HCEC 1CT (cell line): ENCODE results near the gene ALDH18A1.
A peak's percentile ranks its signal among the peaks of the same experiment; 100 is the strongest.
"Not testable (repeated sequence)": the region's sequence is repeated elsewhere in the genome, so short reads cannot be mapped to it uniquely, and the experiment has no call there.

Experiments used
- DNase-seq: peaks from one replicate; pipeline ENCODE4 v3.0.0-alpha.2; 2017

ALDH18A1 gene

DNA sequence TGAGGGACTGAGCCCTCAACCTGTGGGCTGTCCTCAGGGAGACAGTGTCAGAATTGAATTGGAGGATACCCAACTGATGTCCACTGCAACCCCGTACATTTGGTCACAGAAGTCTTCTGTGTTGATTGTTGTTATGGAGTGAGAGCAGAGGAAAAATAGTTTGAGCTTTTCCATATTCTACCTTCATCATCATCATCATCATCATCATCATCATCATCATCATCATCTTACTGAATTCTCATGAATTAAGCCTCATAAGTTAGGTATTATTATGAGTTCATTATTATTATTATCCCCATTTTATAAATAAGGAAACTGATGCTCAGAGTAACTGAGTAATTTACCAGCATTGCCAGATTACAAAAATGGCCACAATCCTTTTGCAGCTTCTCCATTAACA lies 8.4 kb downstream of the ALDH18A1 start:
- no peak for DNase-seq

DNA sequence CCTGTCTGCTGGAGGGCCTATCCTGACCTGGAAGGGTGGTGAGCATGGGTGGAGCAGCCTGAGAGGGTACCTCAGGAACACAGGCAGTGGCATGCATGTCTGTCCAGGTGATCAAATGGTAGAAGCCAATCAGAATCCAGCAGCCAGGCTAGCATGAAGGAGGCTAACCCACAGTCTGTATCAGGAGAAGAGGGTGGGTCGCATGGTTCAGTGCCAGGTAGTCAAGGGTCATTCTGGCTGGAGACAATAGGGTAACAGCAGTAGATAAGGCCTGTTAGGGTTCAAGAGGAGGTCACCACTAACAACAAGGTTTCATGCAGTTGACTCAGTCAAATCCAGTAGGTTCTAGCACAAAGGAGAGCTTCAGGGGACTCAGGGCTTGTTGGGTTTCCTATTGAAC lies 10.4 kb downstream of the ALDH18A1 start:
- DNase-seq: no peak

DNA sequence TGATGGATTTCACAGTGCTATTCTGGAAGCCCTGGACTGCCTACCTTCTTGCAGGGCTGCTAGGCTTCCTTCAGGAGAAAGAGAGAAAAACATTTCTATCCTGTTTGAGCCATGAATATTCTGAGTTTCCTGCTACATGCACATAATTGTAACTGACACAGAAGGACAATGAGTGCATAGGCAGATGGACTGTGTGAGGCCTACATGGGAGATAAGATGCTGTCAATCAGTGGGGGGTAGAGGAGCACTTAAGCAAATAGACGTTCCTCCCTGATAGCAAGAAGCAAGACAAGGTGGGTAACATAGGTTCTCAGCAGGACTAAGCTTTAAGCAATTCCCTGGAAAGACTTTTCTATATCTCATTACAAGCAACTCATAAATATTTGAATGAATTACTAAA lies 11.6 kb downstream of the ALDH18A1 start:
- DNase-seq: no peak

DNA sequence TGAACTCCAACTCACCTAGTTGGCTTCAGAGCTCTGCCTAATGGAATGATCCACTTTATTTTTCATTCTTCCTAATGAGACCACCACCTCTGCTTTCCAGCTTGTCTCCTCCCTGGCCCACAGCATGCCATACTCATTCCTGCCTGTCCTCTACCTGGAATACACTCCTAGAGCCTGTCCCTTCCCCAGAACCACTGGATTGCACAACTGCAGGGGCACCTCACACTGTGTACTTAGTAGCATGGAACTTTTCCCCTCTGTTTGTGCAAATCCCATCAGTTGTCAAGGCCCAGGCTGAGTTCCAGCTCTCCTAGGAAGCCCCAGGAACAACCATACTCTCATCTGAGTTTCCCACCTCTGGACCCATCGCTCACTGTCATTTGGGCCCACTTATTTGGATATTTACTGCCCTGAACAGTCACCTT lies 15.6 kb downstream of the ALDH18A1 start:
- DNase-seq: no peak

DNA sequence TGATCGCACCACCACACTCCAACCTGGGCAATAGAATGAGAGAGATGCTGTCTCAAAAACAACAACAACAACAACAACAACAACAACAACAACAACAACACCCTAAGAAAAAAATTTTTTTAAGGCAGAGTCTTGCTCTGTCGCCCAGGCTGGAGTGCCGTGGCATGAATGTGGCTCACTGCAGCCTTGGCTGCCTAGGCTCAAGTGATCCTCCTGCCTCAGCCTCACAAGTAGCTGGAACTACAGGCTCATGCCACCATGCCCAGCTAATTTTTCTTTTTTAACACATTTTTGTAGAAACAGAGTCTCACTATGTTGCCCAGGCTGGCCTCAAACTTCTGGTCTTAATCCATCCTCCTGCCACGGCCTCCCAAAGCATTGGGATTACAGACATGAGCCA lies 18.6 kb downstream of the ALDH18A1 start:
- DNase-seq: no peak

DNA sequence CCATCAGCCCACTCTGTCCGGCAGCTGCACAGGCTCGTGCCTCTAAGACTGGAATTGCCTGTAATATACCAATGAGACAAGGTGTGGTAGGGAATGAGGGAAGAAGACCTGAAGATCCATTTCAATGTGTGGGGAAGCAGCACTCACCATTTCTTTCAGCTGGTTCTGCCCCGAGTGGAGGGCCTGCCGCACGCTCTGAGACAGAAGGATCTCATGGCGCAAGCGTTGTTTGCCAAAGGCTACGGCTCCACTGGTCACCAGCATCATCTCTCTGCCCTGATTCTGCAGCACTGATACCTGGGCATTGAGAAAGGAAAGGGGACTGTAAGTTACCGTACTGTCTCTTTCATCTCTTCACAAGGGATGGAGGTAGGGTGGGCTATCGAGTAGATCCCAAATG lies 19.4 kb downstream of the ALDH18A1 start:
- no peak for DNase-seq

DNA sequence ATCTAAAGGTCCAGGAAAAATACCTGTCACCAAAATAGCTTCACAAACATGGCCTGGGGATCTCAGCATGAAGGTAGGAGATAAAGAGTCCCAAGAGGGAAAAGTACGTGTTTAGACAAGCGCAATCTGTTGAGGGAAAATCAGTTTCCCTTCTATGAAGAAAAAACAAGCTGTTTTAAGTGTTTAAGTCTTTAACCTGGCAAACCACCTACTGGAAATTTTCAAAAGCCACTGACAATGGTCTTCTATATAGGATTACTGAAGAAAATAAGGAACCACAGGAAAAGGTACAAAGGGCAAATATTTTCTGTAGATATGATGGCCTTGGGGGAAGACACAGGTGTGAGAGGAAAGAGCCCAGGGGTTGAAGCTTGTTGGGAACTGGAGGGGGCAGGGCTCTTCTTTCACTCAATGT lies 21.2 kb downstream of the ALDH18A1 start:
- DNase-seq: no peak

DNA sequence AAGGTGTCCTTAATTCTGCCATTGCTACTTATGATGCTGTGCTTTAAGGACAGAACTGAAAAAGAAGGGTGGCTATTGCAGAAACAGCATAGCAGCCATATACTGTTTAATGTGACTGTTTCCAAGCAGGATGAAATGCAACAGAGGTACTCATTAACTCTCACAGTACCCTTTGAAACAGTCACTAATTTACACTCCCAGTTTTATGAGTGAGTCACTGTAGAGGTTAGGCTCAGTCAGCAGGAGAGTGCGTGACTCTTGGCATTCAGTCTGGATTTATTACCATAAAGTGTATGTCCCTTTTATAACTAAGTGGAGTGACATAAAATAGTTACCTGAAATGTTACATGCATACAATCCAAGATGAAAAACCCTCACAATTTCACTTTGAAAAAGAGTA lies 27.7 kb downstream of the ALDH18A1 start:
- DNase-seq: peak; percentile 5

DNA sequence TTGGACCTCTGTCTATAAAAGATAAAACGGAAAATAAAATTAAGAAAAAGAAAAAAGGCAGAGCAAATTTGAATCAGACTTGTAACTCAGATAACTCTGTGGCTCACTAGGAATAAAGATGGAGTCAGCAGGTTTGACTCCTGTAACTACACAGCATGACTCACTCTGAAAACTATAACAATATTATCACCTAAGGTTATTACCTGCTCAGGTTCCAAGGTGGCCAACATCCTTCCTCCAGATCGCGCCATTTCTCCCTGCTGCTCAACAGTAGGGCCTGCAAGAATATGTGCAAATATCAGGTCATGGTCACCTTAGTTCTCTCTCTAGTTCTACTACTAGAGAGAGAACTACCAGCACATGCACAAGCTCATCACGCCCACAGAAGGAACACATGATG lies 30.0 kb downstream of the ALDH18A1 start:
- no peak for DNase-seq

DNA sequence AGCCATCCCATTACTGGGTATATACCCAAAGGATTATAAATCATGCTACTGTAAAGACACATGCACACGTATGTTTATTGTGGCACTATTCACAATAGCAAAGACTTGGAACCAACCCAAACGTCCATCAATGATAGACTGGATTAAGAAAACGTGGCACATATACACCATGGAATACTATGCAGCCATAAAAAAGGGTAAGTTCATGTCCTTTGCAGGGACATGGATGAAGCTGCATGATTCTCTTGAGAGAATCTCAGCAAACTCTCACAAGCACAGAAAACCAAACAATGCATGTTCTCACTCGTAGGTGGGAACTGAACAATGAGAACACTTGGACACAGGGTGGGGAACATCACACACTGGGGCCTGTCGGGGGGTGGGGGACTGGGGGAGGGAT lies 36.1 kb downstream of the ALDH18A1 start:
- DNase-seq: not testable (repeated sequence)

DNA sequence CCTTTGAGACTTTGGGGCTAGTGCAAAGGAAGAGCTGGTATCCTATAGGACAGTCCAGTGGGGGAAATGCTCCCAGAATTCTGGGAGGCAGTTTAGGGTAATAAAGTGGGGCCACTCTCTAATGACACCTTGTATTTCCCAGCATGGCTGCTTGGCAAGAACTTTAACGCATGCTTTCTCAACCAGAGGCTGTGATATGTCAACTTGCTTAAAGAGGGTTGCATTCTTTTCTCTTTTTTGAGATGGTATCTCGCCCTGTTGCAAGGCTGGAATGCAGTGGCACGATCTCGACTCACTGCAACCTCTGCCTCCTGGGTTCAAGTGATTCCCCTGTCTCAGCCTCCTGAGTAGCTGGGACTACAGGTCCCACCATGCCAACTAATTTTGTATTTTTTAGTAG lies 38.4 kb downstream of the ALDH18A1 start:
- no peak for DNase-seq

DNA sequence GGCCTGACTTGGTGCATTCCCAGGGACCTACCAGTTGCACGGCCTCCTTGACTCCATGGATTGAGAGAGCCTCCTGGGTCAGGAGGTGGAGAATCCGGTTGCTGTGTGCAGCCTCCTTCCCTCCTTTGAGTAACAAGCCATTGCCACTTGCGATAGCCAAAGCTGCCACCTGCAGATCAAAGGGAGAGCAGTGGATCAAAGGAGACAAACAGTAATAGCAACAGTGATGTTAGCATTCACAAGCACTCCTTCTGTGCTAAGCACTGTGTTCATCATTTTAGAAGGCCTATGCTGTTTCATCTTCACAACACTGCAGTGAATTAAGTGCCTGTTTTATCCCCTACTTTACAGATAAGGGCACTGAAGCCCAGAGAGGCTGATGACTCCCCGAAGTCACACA lies 40.1 kb downstream of the ALDH18A1 start:
- DNase-seq: no peak

DNA sequence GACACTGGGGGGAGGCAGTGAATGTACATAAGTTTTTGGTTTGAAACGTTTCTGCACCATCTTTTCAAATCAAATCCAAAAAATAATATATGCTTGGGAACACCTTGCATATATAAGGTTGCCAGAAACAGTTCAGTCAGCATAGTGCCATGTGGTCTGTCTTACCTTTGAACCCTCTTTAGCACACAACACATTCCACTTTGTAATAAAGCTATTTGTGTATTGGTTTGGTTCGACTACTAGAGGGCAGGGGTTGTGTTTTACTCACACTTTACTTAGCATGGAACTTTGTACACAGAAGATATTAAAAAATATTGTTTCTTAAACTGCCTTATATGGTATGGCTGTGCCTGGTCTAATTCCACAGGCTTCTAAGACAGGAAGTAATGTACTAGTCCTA lies 43.2 kb downstream of the ALDH18A1 start:
- DNase-seq: no peak

DNA sequence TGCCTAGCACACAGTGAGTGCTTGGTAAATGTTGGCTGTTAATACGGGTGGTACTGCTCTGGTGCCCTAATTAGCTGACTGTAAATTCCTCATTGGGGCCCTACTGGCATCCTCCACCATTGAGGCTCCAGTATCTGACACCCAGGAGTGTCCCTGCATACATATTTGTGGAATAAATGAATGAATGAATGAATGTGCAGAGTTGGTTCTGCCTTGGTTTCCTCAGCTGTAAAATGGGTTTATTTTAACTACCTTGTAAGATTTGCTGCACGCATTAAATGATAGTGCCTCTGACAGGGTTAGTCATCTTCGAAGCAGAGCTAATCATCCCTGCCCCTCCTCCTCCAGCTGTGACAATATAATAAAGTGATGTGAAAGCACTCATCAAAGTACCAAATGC lies 45.8 kb downstream of the ALDH18A1 start:
- no peak for DNase-seq

DNA sequence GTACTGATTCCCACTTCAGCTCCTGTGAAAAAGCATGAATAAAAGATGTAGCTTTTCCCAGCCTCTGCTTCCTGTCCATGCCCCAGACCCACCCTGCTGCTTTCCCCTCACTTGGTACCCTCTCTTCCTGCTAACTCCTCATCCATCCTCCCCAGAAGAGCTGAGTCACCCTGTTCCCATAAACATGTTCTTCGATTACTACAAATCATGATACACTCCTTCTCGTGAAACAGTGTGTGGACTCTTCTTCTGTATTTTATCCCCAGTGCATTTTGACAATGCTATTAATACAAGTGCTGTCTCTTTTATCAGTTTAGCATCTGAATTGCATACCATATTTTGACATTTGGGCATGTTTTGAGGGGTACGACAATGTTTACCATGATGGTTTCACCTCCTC lies 49.6 kb downstream of the ALDH18A1 start:
- DNase-seq: no peak

DNA sequence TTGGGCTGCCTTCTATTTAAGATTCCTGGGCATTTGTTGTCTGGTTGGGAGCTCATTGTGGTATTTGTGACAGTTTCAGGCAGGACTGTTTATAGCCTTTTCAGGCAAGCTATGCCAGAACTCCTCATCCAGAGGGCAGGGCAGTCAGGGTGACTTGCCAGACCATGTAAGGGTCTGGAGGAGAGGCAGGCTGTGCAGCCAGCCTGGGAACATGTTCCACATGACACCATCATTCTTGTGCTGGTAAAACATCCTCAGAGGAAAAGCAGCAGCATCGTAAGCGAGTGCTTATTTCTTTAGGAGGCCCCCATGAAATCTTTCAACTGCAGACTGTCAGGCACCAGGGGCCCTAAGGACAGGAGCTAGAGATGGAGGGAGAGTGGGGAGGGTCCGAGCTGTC lies 51.3 kb downstream of the ALDH18A1 start:
- no peak for DNase-seq

DNA sequence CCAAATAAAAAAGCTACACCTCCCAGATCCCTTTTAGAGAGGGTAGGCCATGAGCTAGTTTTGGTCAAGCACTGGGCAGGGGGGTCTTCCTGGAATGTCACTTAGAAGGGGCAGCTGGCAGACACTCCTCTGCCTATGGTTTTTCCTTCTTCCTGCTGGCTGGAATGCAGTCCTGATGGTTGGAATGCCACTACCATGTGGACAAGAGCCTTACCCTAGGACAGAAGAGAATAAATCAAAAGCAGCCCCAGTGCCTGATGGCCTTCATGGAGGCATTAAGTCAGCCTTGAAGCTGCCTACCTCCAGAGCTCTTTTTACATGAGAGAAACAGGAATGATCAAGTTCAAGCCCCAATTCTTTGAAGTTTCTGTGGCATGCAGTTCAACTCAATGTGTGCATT lies 51.9 kb downstream of the ALDH18A1 start:
- DNase-seq: no peak

DNA sequence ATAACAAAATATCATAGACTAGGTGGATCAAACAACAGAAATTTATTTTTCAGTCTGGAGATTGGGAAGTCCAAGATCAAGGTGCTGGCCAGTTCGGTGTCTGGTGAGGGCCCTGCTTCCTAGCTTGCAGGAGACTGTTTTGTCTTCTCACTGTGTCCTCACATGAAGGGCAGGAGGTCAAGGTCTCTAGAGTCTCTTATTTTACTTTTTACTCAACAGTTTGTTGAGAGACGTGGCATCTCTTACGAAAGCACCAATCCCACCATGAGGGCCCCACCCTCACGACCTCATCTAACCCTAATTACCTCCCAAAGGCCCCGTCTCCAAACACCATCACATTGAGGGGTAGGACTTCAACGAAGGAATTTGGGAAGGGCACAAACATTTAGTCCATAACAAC lies 54.1 kb downstream of the ALDH18A1 start:
- no peak for DNase-seq

DNA sequence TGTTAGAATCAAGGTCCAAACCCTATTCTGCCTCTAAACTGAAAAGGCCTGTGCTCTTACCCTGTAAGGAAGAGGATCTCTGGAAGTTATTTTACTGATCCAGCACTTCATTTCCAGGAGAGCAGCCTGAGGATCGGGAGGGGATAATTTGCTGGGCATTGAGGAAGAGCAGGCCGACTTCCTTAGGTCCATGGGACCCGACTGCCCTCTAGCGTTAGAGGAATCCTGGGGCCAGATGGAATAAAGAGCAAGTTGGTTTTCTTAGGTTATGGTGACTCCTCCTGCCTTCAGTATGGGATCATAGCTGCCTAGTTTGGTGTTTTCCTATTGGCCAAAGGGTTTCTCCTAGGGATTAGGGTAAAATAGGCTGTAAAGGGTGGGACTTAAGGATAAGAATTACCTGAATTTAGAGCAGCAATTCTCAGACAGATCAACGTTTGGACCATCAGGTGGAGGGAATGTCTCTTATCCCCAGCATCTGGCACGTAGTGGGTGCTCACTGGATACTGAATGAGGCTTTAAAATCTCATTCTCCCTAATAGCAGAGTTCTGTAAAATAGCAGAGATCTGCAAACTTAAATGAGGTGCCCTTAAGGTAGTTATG lies 55.3 kb downstream of the ALDH18A1 start:
- DNase-seq: peak; percentile 75

DNA sequence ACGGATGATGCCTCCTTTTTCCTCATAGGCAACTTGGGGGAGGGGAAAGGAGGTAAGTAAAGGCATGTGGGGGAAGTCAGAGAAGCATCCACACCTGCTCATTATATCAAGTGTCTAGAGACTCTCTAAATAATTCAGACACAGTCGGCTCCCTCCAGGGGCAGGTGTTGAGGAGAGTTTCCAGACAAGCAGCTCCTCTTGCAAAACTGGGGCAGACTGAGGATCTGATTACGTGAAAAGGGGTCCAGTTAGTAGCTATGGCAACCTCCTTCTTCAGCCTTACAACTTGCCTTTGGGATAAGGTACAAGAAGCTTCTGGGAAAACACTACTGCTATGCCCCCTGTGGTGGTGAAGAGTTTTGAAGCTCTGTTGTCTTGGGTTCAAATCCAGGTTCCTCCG lies 56.4 kb downstream of the ALDH18A1 start:
- no peak for DNase-seq

DNA sequence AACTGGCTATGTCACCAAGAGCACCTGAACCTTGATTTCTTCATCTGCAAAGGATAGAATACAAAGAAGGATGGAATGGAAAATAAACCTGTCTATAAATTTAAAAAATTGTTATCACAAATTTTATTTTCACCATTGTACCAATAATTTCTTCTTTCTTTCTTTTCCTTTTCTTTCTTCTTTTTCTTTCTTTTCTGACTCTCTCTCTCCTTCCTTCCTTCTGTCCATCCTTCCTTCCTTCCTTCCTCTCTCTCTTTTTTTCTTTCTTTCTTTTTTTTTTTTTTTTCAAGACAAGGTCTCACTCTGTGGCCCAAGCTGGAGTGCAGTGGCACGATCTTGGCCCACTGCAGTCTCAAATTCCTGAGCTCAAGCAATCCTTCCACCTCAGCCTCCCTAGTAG lies 58.7 kb downstream of the ALDH18A1 start:
- DNase-seq: no peak

DNA sequence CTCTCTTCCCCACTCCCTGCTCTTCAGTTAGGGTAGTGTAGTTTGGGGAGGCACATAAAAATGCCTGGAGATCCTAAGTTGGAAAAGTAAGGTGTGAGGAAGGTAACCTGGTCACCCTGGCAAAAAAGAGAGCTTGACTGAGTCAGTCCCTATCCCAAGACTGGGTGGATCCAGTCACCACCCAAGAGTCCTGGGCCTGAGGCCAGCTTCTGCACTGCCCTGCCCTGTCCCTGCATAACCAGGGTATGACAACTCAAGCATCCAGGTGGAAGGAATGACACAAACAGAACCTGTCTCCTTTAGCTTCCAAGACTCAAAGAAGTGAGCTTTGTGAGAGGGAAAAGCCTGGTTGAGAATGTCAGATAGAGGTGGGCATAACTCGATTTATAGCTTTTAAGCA lies 68.5 kb downstream of the ALDH18A1 start:
- DNase-seq: no peak

DNA sequence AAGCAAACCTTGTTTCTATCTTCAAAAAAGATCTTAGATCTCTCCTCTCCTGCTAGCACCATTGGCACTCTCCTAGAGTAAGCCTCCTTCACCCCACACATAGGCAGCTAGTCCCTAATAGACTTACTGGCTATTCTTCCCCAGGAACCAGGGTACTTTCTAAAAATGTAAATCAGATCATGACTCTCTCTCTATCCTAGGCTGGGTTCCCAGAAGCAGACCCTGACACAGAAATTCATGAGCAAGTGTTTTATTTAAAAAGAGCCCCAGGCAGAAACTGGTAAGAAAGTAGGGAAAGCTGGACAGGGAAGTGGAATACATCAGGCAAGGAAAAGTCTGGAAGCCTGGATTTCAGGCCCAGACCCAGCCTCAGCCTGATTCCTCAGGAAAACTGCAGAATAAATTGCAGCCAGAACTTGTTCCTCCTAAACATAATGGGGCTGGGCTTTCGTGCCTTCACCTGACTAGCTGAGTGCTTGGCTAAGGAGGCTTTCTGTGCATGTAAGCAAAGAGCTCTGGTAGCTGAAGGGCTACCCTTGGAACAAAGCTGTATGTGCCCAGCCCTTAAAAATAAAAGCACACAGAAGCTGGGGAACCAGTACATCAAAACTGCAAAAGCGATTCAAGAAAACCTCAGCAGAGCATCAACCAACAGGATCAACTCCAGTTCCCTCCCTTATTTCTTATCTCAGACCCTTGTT lies 76.5 kb downstream of the ALDH18A1 start:
- DNase-seq: no peak

DNA sequence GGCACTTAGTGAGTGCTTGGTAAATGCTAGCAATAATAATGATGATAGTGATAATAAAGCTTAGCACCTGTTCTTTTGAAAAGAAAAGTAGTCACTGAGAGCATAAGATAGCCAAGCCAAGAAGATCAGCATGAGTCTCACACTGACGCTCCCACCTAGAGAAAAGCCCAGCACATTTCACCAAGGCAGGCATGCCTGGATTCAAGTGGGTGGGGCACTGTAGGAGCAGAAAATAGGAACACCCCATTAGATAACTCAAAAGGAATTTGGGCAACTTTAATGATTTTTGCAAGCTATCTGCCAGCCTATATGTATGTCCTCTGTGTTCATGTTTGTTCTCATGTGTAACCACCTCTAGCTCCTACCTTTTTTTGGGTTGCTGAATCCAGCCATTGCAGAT lies 77.2 kb downstream of the ALDH18A1 start:
- DNase-seq: no peak

DNA sequence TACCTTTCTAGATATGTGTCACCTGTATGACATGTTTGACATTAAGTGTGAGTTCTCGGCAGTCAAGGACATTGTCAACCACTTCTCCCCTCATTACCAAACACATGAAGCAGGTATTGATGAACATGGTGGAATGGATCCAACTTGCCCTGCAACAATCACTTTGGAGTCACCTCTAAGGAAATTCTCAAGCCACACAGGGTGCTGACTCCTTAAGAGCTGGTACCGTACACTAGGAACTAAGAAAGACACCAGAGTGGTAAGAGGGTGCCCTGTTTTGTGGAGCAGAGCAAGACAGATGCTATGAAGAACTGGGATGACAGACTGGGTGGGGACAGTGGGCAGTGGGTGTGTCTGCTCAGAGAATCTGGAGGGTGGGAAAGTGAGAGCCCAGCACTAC lies 77.9 kb downstream of the ALDH18A1 start:
- no peak for DNase-seq
